Islet of Langerhans (tissue), 1 donor: Measurements from ENCODE around the gene VPS37D.
A peak's percentile ranks its signal among the peaks of the same experiment; 100 is the strongest.
"Not testable (repeated sequence)": the region's sequence is repeated elsewhere in the genome, so short reads cannot be mapped to it uniquely, and the experiment has no call there.

Experiments
- FAIRE-seq: peaks from one replicate; lab custom pipeline; 2011; peaks lifted over from hg19 to GRCh38; lab: Jason Lieb, UNC

The VPS37D gene, protein sequence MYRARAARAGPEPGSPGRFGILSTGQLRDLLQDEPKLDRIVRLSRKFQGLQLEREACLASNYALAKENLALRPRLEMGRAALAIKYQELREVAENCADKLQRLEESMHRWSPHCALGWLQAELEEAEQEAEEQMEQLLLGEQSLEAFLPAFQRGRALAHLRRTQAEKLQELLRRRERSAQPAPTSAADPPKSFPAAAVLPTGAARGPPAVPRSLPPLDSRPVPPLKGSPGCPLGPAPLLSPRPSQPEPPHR

DNA sequence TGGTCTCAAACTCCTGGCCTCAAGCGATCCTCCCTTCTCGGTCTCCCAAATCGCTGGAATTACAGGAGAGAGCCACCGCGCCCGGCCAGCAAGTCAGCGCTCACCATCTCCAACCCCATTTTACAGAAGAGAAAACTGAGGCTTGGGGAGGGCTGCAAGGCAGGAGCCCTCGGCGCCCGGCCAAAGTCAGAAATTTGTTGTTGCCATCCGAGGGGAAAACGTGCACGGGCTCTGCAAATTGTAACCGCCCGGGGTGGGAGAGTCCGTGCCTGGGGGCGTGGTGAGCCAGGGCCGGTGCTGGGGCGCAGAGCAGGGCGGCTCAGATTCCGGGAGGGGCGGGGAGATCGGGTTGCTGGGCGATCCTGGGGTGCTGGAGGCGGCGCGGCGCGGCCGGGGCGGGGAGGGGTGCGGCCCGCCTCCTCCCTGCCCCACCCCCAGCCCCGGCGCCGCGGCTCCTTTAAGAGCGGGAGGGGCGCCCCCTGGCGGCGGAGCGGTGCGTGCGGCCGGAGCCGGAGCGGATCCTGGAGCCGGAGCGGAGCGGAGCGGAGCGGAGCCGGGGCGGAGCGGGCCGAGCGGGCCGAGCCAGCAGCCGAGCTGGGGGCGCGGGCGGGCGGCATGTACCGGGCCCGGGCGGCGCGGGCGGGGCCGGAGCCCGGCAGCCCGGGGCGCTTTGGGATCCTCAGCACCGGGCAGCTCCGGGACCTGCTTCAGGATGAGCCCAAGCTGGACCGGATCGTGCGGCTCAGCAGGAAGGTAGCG lies at the start of gene VPS37D:
Gene VPS37D (plus strand): TSS at position 488 of the 759 bp plus-strand sequence. CDS start 128 bp downstream, at position 616.
- no peak for FAIRE-seq

GRCh38 chr7:73618538-73618937 lies 49.1 kb upstream of the VPS37D start:
- peak; percentile 51 for FAIRE-seq

- FAIRE-seq: not testable (repeated sequence)
These were observed 48.2 kb upstream of the VPS37D start for GRCh38 chr7:73619394-73619793.

- no peak for FAIRE-seq
These were observed 46.2 kb upstream of the VPS37D start for GRCh38 chr7:73621168-73622063.

GRCh38 chr7:73622527-73622908 lies 45.1 kb upstream of the VPS37D start:
- FAIRE-seq: no peak

- no peak for FAIRE-seq
These were observed 44.5 kb upstream of the VPS37D start for GRCh38 chr7:73622909-73623797.

GRCh38 chr7:73623798-73624668 lies 43.6 kb upstream of the VPS37D start, which contains the start of gene MLXIPL:
TSS of gene MLXIPL (minus strand) at chr7:73624522. CDS start at chr7:73624492, 30 bp downstream.
- no peak for FAIRE-seq

- FAIRE-seq: no peak
These were observed 43.0 kb upstream of the VPS37D start for GRCh38 chr7:73624669-73625001.

DNA sequence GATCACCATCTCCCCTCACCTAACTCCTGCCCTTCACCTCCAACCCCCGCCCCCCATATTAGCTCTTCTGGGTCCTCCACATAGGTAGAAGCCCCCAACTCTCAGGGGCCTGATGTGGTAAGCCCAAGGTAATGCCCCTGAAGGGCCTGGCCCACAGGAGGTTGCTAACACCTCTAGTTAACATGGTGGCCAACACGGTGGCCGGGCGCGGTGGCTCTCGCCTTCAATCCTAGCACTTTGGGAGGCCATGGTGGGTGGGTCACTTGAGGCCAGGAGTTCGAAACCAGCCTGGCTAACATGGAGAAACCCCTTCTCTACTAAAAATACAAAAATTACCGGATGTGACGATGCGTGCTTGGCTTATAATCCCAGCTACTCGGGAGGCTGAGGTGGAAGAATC lies 42.4 kb upstream of the VPS37D start:
- FAIRE-seq: no peak

GRCh38 chr7:73626814-73627213 lies 40.8 kb upstream of the VPS37D start:
- FAIRE-seq: no peak

- no peak for FAIRE-seq
These were observed 39.1 kb upstream of the VPS37D start for GRCh38 chr7:73628504-73628903.

DNA sequence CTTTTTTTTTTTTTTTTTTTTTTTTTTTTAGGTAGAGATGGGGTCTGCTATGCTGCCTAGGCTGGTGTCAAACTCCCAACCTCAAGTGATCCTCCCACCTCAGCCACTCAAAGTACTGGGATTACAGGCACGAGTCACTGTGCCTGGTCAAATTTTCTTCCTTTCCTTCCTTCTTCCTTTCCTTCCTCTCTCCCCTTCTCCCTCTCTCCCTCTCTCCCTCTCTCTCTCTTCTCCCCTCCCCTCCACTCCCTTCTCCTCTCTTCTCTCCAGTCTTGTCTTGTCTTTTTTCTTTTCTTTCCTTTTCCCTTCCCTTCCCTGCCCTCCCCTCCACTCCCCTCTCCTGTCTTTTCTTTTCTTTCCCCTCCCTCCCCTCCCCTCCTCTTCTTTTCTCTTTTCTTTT lies 36.1 kb upstream of the VPS37D start:
- no peak for FAIRE-seq

- no peak for FAIRE-seq
These were observed 34.3 kb upstream of the VPS37D start for GRCh38 chr7:73633323-73633722.

GRCh38 chr7:73633844-73634243 lies 33.8 kb upstream of the VPS37D start:
- FAIRE-seq: no peak

DNA sequence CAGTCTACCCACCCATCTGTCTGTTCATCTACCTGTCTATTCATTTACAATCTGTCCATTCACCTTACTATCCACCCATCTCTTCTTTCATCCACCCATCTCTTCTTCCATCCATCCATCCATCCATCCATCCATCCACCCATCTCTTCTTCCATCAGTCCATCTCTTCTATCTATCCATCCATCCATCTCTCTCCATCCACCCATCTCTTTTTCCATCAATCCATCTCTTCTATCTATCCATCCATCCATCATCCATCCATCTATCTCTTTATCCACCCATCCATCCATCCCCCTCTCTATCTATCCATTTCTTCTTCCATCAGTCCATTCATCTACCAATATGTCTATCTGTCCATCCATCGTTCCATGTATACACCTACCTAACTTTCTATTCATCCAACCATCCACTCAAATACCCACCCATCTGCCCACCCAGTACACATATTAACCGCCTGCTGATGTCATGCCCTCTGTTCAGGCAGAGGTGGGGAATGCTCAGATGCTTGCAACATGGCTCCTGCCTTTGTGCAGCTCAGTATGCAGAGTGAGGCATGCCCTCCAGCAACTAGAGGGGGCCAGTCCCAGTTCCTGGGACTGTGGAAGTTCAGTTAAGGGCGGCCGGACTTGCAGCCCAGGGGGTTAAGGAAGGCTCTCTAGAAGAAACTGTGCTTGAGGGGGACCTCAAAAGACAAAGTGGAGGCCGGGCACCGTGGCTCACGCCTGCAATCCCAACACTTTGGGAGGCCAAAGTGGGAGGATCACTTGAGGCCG lies 32.0 kb upstream of the VPS37D start:
- no peak for FAIRE-seq

- FAIRE-seq: no peak
These were observed 28.7 kb upstream of the VPS37D start for GRCh38 chr7:73638911-73639310.

GRCh38 chr7:73642834-73643233 lies 24.8 kb upstream of the VPS37D start:
- FAIRE-seq: no peak

DNA sequence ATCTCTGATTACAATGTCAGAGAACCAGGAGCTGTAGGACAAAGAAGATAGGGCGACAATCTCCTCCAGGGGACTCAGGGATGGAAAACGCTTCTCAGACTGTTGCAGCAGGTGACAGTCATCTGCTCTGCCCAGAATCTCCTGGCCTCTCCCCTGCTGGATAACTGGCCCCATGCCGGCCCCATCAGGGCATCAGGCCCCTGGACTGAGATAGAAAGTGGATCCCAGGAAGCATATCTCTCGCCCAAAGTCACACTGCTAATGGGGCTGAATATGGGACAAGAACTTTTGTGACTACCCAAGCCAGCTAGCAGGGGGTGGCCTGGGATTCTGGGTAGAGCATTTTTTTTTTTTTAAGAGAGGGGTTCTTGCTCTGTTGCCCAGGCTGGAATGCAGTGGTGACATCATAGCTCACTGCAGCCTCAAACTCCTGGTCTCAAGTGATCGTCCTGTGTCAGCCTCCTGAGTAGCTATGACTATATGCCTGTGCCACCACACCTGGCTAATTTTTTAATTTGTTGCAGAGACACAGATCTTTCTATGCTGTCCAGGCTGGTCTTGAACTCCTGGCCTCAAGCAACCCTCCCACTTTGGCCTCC lies 22.8 kb upstream of the VPS37D start:
- no peak for FAIRE-seq

GRCh38 chr7:73645643-73646174 lies 21.9 kb upstream of the VPS37D start:
- FAIRE-seq: no peak
